Ishikawa (cell line): ENCODE measurements around the gene SIX5.

Source experiments
- CREB1 ChIP-seq: IDR thresholded peaks from 2 replicates; pipeline ENCODE4 v1.6.1; 2012; ENCODE audit warnings: low read depth
- EGR1 ChIP-seq: IDR thresholded peaks from 2 replicates; pipeline ENCODE4 v1.6.1; 2012
- EP300 ChIP-seq: IDR thresholded peaks from 2 replicates; pipeline ENCODE4 v1.6.1; 2012; ENCODE audit warnings: borderline replicate concordance
- FOXM1 ChIP-seq: IDR thresholded peaks from 2 replicates; pipeline ENCODE4 v1.6.1; 2012; ENCODE audit warnings: low read depth, borderline replicate concordance
- MAX ChIP-seq: IDR thresholded peaks from 2 replicates; pipeline ENCODE4 v1.6.1; 2012
- NFIC ChIP-seq: IDR thresholded peaks from 2 replicates; pipeline ENCODE4 v1.6.1; 2012
- RAD21 ChIP-seq: IDR thresholded peaks from 2 replicates; pipeline ENCODE4 v1.6.1; 2012; ENCODE audit warnings: low read depth
- REST ChIP-seq: IDR thresholded peaks from 2 replicates; pipeline ENCODE4 v1.6.1; 2012; ENCODE audit warnings: low read depth, mild to moderate bottlenecking
- TAF1 ChIP-seq: IDR thresholded peaks from 2 replicates; pipeline ENCODE4 v1.6.1; 2012; ENCODE audit warnings: low read depth, mild to moderate bottlenecking
- TCF12 ChIP-seq: IDR thresholded peaks from 2 replicates; pipeline ENCODE4 v1.6.1; 2012; ENCODE audit warnings: low read depth
- YY1 ChIP-seq: IDR thresholded peaks from 2 replicates; pipeline ENCODE4 v1.6.1; 2012; ENCODE audit warnings: low read depth

- no peak for TF ChIP-seq TCF12
- TF ChIP-seq EP300, result no peak
- TF ChIP-seq TAF1, result no peak
- TF ChIP-seq RAD21, result no peak
- TF ChIP-seq CREB1, result no peak
- no peak for TF ChIP-seq NFIC
- no peak for TF ChIP-seq YY1
- no peak for TF ChIP-seq MAX
- TF ChIP-seq EGR1, result no peak
- TF ChIP-seq FOXM1, result no peak
- TF ChIP-seq REST, result no peak
Measured at GRCh38 chr19:45773384-45773783, 4.3 kb upstream of the SIX5 start.
